ENCODE data around the gene REXO1.

- TF ChIP-seq NRF1 (IDR thresholded peaks at IDR 0.05; ENCODE audit: low read depth, low read length) (no peak), MAX (IDR thresholded peaks at IDR 0.05) (no peak), USF2 (IDR thresholded peaks at IDR 0.05; ENCODE audit: low read length) (no peak)
Observed at GRCh38 chr19:1861599-1862031, 13.3 kb upstream of the REXO1 start.

All from H1 (cell line).